NB4 (cell line): Measurements from ENCODE around the gene IRF2BP1.

Experiments used
- DNase-seq: peaks from one replicate; pipeline ENCODE4 v3.0.0; 2010; ENCODE audit warnings: low read depth
- H3K4me3 ChIP-seq: one replicate; pipeline ENCODE4 v1.5.1; 2011; ENCODE audit warnings: mild to moderate bottlenecking, low read depth, low read length, moderate library complexity
- CTCF ChIP-seq: IDR thresholded peaks from one replicate; pipeline ENCODE4 v1.5.1; 2012; ENCODE audit warnings: low read depth, low read length
- MAX ChIP-seq: IDR thresholded peaks from 2 replicates; pipeline ENCODE4 v1.6.1; 2011; ENCODE audit warnings: low read depth, low read length
- MYC ChIP-seq: IDR thresholded peaks from 2 replicates; pipeline ENCODE4 v1.6.1; 2011; ENCODE audit warnings: low read depth, low read length
- POLR2A ChIP-seq: IDR thresholded peaks from 2 replicates; pipeline ENCODE4 v1.6.1; 2011; ENCODE audit warnings: mild to moderate bottlenecking; ENCODE audit not compliant: insufficient read length; ENCODE audit errors: extremely low read depth

IRF2BP1 gene

GRCh38 chr19:45842198-45842597 lies 43.7 kb downstream of the IRF2BP1 start:
- no peak for TF ChIP-seq POLR2A
- no peak for TF ChIP-seq MYC
- no peak for TF ChIP-seq MAX
- no peak overlapping the region for H3K4me3 ChIP-seq
- no peak for DNase-seq

GRCh38 chr19:45834970-45835369 lies 51.0 kb downstream of the IRF2BP1 start:
- H3K4me3 ChIP-seq, result no peak overlapping the region
- DNase-seq, result no peak
- TF ChIP-seq MAX (no peak), MYC (no peak), POLR2A (no peak), CTCF (no peak)
